ENCODE measurements around the gene KCND3. TPM values are rescaled to one million over a fixed set of nuclear protein-coding genes. Genes with fewer than 3 reads are reported as not detected.

Gene KCND3
- total RNA-seq, 1 donor from 2014 or later, result 0.43 TPM

DNA sequence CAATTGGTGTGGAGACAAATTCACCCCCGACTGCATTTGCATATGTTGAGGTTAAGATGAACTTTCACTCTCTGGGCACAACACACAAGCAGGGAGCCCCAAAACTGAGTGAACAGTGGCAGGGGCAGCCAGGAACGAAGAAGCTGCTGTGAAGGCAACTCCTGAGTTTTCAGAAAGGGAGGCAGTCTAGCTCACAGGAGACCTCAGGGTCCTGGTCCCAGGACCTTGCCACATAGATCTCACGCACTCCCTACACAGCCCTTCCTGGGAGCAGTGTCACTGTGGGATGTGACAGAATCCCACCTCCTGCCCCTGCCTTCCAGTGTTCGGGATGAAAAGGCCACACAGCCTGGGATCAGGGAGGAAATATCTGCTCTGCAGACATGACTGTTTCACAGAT lies 60.9 kb downstream of the KCND3 start:
- Mint-ChIP-seq H3K36me3 (ENCODE audit: low read depth, unreplicated experiment) (peaks cover 2% of the 10 kb centered on the region), H3K27ac (ENCODE audit: unreplicated experiment) (no peak overlapping the region), H3K4me1 (ENCODE audit: low read depth, unreplicated experiment) (peaks cover 4% of the 10 kb centered on the region), H3K9me3 (ENCODE audit: unreplicated experiment) (no peaks in the 10 kb centered on the region), H3K27me3 (ENCODE audit: low read depth, unreplicated experiment) (peaks cover 64% of the 10 kb centered on the region), H3K4me3 (ENCODE audit: unreplicated experiment) (no peak overlapping the region)
- Histone ChIP-seq H4K20me1 (ENCODE audit: insufficient read depth, low read length) (no peaks in the 10 kb centered on the region), H3K4me1 (ENCODE audit: insufficient read depth, low read length) (no peaks in the 10 kb centered on the region), H3K4me2 (ENCODE audit: low read length) (no peak overlapping the region), H3K79me2 (ENCODE audit: insufficient read depth, low read length) (no peaks in the 10 kb centered on the region), H3K27me3 (ENCODE audit: insufficient read depth, low read length) (no peaks in the 10 kb centered on the region), H3K9ac (ENCODE audit: low read length) (no peak overlapping the region), H3K9me3 (ENCODE audit: insufficient read depth, low read depth, low read length) (no peaks in the 10 kb centered on the region), H3K27ac (ENCODE audit: low read depth, low read length) (no peak overlapping the region), H3K36me3 (ENCODE audit: insufficient read depth, low read length) (no peaks in the 10 kb centered on the region), H3K4me3 (ENCODE audit: insufficient read depth, low read depth, low read length) (no peak overlapping the region), H2AFZ (ENCODE audit: low read depth, low read length) (no peak overlapping the region)
- no peak for TF ChIP-seq EZH2 (IDR thresholded peaks at IDR 0.05; ENCODE audit: insufficient read depth, low read length)
- TF ChIP-seq, protein P1, sequence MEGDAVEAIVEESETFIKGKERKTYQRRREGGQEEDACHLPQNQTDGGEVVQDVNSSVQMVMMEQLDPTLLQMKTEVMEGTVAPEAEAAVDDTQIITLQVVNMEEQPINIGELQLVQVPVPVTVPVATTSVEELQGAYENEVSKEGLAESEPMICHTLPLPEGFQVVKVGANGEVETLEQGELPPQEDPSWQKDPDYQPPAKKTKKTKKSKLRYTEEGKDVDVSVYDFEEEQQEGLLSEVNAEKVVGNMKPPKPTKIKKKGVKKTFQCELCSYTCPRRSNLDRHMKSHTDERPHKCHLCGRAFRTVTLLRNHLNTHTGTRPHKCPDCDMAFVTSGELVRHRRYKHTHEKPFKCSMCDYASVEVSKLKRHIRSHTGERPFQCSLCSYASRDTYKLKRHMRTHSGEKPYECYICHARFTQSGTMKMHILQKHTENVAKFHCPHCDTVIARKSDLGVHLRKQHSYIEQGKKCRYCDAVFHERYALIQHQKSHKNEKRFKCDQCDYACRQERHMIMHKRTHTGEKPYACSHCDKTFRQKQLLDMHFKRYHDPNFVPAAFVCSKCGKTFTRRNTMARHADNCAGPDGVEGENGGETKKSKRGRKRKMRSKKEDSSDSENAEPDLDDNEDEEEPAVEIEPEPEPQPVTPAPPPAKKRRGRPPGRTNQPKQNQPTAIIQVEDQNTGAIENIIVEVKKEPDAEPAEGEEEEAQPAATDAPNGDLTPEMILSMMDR (IDR thresholded peaks at IDR 0.05; ENCODE audit: insufficient read depth, low read depth, low read length), result no peak
- no peak for DNase-seq (ENCODE audit: low read depth)
- FAIRE-seq, result no peak

DNA sequence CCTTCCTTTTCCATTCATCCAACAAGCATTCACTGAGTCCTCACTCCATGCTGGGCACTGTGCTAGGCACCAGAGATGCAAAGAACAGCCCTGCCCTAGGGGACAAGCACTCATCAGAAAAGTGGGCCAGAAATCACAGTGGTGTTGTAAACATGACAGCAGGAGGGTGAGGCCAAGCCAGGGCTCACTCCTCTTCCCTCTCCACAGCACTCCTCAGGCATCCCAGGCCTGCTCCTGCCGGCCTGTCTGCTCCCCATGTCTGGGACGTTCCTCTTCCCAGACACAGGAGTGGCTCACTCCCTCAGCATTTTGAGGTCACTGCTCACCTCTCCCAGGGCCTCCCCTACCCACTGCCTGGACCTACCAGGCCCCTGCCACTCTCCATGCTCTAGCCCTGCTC lies 61.8 kb downstream of the KCND3 start:
- Mint-ChIP-seq H3K4me3 (ENCODE audit: unreplicated experiment) (no peak overlapping the region), H3K27ac (ENCODE audit: unreplicated experiment) (no peak overlapping the region), H3K9me3 (ENCODE audit: unreplicated experiment) (no peaks in the 10 kb centered on the region), H3K27me3 (ENCODE audit: low read depth, unreplicated experiment) (peaks cover 71% of the 10 kb centered on the region), H3K4me1 (ENCODE audit: low read depth, unreplicated experiment) (peaks cover 4% of the 10 kb centered on the region), H3K36me3 (ENCODE audit: low read depth, unreplicated experiment) (peaks cover 2% of the 10 kb centered on the region)
- no peak overlapping the region for H3K4me3 ChIP-seq (ENCODE audit: insufficient read depth, low read depth, low read length)
- H3K9ac ChIP-seq (ENCODE audit: low read length), result no peak overlapping the region
- FAIRE-seq (no peak), DNase-seq (ENCODE audit: low read depth) (no peak)
- no peak overlapping the region for H3K4me2 ChIP-seq (ENCODE audit: low read length)
- H3K9me3 ChIP-seq (ENCODE audit: insufficient read depth, low read depth, low read length), result no peaks in the 10 kb centered on the region
- no peaks in the 10 kb centered on the region for H3K27me3 ChIP-seq (ENCODE audit: insufficient read depth, low read length)
- H3K4me1 ChIP-seq (ENCODE audit: insufficient read depth, low read length), result no peaks in the 10 kb centered on the region
- H3K79me2 ChIP-seq (ENCODE audit: insufficient read depth, low read length), result no peaks in the 10 kb centered on the region
- H3K36me3 ChIP-seq (ENCODE audit: insufficient read depth, low read length), result no peaks in the 10 kb centered on the region
- H2AFZ ChIP-seq (ENCODE audit: low read depth, low read length), result no peak overlapping the region
- H3K27ac ChIP-seq (ENCODE audit: low read depth, low read length), result no peak overlapping the region
- no peaks in the 10 kb centered on the region for H4K20me1 ChIP-seq (ENCODE audit: insufficient read depth, low read length)
- TF ChIP-seq, protein P1 (IDR thresholded peaks at IDR 0.05; ENCODE audit: insufficient read depth, low read depth, low read length), result no peak
- TF ChIP-seq EZH2 (IDR thresholded peaks at IDR 0.05; ENCODE audit: insufficient read depth, low read length), result no peak

DNA sequence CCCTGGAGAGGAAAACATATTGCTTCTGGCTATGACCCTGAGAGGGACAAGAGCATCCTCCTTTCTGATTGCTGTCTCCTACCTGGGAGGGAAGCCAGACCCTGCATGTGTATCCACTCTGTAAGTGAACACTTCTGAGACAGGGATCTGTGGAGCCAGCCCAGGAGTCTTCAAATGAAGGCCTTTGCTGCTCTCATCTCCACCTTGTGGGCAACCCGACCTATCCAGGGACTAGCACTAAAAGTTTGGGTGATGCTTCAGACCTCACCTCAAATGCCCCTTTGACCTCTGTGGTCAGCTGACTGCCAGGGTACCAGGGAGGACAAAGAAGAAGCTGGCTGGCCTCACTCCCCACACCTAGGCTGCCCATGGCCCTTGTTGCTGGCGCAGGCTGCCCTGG lies 64.7 kb downstream of the KCND3 start:
- Mint-ChIP-seq H3K36me3 (ENCODE audit: low read depth, unreplicated experiment) (peaks cover 2% of the 10 kb centered on the region), H3K27me3 (ENCODE audit: low read depth, unreplicated experiment) (peaks cover 59% of the 10 kb centered on the region), H3K4me1 (ENCODE audit: low read depth, unreplicated experiment) (peaks cover 11% of the 10 kb centered on the region), H3K27ac (ENCODE audit: unreplicated experiment) (no peak overlapping the region), H3K9me3 (ENCODE audit: unreplicated experiment) (no peaks in the 10 kb centered on the region), H3K4me3 (ENCODE audit: unreplicated experiment) (no peak overlapping the region)
- H3K79me2 ChIP-seq (ENCODE audit: insufficient read depth, low read length), result no peaks in the 10 kb centered on the region
- H3K4me2 ChIP-seq (ENCODE audit: low read length), result no peak overlapping the region
- no peaks in the 10 kb centered on the region for H3K9me3 ChIP-seq (ENCODE audit: insufficient read depth, low read depth, low read length)
- no peak overlapping the region for H3K4me3 ChIP-seq (ENCODE audit: insufficient read depth, low read depth, low read length)
- H4K20me1 ChIP-seq (ENCODE audit: insufficient read depth, low read length), result no peaks in the 10 kb centered on the region
- no peak overlapping the region for H3K9ac ChIP-seq (ENCODE audit: low read length)
- no peak overlapping the region for H3K27ac ChIP-seq (ENCODE audit: low read depth, low read length)
- no peak overlapping the region for H2AFZ ChIP-seq (ENCODE audit: low read depth, low read length)
- H3K36me3 ChIP-seq (ENCODE audit: insufficient read depth, low read length), result no peaks in the 10 kb centered on the region
- no peak for FAIRE-seq
- no peak for DNase-seq (ENCODE audit: low read depth)
- H3K27me3 ChIP-seq (ENCODE audit: insufficient read depth, low read length), result peaks cover 3% of the 10 kb centered on the region
- peaks cover 3% of the 10 kb centered on the region for H3K4me1 ChIP-seq (ENCODE audit: insufficient read depth, low read length)
- no peak for TF ChIP-seq EZH2 (IDR thresholded peaks at IDR 0.05; ENCODE audit: insufficient read depth, low read length)
- TF ChIP-seq, protein P1 (IDR thresholded peaks at IDR 0.05; ENCODE audit: insufficient read depth, low read depth, low read length), result no peak

All from astrocyte (in vitro differentiated cells and primary cell).